ENCODE data around the gene CADM1. TPM values are rescaled to one million over a fixed set of nuclear protein-coding genes. Genes with fewer than 3 reads are reported as not detected.

Gene CADM1
- total and polyA plus RNA-seq, 4 donors, result 13.0 to 40.6 (median 28.9) TPM

DNA sequence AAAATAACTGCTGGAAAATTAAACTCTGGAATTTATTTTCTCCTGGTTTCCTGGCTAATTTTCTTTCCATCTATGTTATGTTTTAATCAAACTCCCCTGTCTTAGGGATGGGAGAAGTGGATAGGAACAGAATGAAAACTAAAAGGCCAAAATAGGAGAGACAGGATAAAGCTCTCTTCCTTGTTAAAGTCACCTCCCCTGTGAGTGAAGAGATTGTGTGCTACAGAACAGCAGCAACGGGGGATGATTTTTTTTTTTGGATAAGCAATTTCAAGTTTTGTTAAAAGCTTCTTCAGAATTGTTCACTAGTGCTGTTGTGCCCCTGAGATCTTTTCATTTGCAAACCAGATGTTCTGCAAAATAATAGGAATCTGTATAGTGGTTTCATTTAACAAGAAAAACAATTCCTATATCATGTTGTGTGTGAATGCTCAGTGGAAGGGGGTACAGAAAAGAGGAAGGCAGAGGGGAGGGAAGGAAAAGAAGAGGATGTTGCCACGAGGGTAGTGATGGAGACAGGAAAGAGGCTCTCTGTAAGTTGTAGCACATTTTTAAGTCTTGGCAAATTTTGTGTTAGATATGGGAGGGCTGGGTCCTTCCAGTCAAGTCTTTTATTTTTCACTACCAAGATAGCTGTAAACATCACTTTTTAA is 301.2 kb downstream of the CADM1 start:
- H3K9me3 ChIP-seq (ENCODE audit: control insufficient read depth in 4 of 4, low read length in 3 of 4), result no peaks in the 10 kb centered on the region
- TF ChIP-seq NR2F2 (IDR thresholded peaks at IDR 0.05), result no peak
- no peak for TF ChIP-seq HNF4A (conservative IDR thresholded peaks at IDR 0.05)
- no peak for TF ChIP-seq GABPA (IDR thresholded peaks at IDR 0.05 in 1 of 2, conservative IDR thresholded peaks at IDR 0.05 in 1 of 2)
- no peak for TF ChIP-seq TAF1 (conservative IDR thresholded peaks at IDR 0.05)
- no peak for TF ChIP-seq FOXA1 (IDR thresholded peaks at IDR 0.05)
- TF ChIP-seq FOXA2 (IDR thresholded peaks at IDR 0.05), result no peak
- no peak for TF ChIP-seq EGR1 (IDR thresholded peaks at IDR 0.05; ENCODE audit: low read depth in 2 of 2)
- TF ChIP-seq RXRA (IDR thresholded peaks at IDR 0.05), result no peak
- TF ChIP-seq, protein P1, sequence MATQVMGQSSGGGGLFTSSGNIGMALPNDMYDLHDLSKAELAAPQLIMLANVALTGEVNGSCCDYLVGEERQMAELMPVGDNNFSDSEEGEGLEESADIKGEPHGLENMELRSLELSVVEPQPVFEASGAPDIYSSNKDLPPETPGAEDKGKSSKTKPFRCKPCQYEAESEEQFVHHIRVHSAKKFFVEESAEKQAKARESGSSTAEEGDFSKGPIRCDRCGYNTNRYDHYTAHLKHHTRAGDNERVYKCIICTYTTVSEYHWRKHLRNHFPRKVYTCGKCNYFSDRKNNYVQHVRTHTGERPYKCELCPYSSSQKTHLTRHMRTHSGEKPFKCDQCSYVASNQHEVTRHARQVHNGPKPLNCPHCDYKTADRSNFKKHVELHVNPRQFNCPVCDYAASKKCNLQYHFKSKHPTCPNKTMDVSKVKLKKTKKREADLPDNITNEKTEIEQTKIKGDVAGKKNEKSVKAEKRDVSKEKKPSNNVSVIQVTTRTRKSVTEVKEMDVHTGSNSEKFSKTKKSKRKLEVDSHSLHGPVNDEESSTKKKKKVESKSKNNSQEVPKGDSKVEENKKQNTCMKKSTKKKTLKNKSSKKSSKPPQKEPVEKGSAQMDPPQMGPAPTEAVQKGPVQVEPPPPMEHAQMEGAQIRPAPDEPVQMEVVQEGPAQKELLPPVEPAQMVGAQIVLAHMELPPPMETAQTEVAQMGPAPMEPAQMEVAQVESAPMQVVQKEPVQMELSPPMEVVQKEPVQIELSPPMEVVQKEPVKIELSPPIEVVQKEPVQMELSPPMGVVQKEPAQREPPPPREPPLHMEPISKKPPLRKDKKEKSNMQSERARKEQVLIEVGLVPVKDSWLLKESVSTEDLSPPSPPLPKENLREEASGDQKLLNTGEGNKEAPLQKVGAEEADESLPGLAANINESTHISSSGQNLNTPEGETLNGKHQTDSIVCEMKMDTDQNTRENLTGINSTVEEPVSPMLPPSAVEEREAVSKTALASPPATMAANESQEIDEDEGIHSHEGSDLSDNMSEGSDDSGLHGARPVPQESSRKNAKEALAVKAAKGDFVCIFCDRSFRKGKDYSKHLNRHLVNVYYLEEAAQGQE (IDR thresholded peaks at IDR 0.05), result no peak
- no peak for TF ChIP-seq HNF4G (IDR thresholded peaks at IDR 0.05)
- no peak for TF ChIP-seq SP1 (IDR thresholded peaks at IDR 0.05)
- no peak for TF ChIP-seq JUND (IDR thresholded peaks at IDR 0.05)
- TF ChIP-seq, protein P2, sequence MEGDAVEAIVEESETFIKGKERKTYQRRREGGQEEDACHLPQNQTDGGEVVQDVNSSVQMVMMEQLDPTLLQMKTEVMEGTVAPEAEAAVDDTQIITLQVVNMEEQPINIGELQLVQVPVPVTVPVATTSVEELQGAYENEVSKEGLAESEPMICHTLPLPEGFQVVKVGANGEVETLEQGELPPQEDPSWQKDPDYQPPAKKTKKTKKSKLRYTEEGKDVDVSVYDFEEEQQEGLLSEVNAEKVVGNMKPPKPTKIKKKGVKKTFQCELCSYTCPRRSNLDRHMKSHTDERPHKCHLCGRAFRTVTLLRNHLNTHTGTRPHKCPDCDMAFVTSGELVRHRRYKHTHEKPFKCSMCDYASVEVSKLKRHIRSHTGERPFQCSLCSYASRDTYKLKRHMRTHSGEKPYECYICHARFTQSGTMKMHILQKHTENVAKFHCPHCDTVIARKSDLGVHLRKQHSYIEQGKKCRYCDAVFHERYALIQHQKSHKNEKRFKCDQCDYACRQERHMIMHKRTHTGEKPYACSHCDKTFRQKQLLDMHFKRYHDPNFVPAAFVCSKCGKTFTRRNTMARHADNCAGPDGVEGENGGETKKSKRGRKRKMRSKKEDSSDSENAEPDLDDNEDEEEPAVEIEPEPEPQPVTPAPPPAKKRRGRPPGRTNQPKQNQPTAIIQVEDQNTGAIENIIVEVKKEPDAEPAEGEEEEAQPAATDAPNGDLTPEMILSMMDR (IDR thresholded peaks at IDR 0.05; ENCODE audit: low read depth, low read length, missing input control), result no peak
- no peak for TF ChIP-seq YY1 (IDR thresholded peaks at IDR 0.05)
- TF ChIP-seq, protein P3, sequence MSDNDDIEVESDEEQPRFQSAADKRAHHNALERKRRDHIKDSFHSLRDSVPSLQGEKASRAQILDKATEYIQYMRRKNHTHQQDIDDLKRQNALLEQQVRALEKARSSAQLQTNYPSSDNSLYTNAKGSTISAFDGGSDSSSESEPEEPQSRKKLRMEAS (IDR thresholded peaks at IDR 0.05), result no peak
- TF ChIP-seq, protein P4, sequence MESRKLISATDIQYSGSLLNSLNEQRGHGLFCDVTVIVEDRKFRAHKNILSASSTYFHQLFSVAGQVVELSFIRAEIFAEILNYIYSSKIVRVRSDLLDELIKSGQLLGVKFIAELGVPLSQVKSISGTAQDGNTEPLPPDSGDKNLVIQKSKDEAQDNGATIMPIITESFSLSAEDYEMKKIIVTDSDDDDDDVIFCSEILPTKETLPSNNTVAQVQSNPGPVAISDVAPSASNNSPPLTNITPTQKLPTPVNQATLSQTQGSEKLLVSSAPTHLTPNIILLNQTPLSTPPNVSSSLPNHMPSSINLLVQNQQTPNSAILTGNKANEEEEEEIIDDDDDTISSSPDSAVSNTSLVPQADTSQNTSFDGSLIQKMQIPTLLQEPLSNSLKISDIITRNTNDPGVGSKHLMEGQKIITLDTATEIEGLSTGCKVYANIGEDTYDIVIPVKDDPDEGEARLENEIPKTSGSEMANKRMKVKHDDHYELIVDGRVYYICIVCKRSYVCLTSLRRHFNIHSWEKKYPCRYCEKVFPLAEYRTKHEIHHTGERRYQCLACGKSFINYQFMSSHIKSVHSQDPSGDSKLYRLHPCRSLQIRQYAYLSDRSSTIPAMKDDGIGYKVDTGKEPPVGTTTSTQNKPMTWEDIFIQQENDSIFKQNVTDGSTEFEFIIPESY (IDR thresholded peaks at IDR 0.05), result no peak
- TF ChIP-seq, protein P5, sequence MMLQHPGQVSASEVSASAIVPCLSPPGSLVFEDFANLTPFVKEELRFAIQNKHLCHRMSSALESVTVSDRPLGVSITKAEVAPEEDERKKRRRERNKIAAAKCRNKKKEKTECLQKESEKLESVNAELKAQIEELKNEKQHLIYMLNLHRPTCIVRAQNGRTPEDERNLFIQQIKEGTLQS (IDR thresholded peaks at IDR 0.05), result no peak
- TF ChIP-seq RAD21 (IDR thresholded peaks at IDR 0.05), result no peak
- DNase-seq (ENCODE audit: low spot score), result no peak
- H3K9ac ChIP-seq (ENCODE audit: low read depth in 1 of 2, low read length in 2 of 2), result no peak overlapping the region
- 61% methylated on average over 2 of the region's 2 CpGs for WGBS
- H3K36me3 ChIP-seq (ENCODE audit: control insufficient read depth in 4 of 4, insufficient read depth in 3 of 4, low read depth in 1 of 4, low read length in 3 of 4), result peaks cover 0 to 8% (median 4%) of the 10 kb centered on the region in 4 donors
- H3K4me3 ChIP-seq (ENCODE audit: low read depth in 1 of 3, low read length in 3 of 3), result no peak overlapping the region
- H3K27me3 ChIP-seq (ENCODE audit: control insufficient read depth in 4 of 4, insufficient read depth in 4 of 4, low read length in 3 of 4), result no peaks in the 10 kb centered on the region
- no peak overlapping the region for H3K27ac ChIP-seq (ENCODE audit: low read depth in 1 of 2, low read length in 2 of 2)
- H3K4me1 ChIP-seq (ENCODE audit: control insufficient read depth in 4 of 4, insufficient read depth in 4 of 4, low read length in 3 of 4), result no peaks in the 10 kb centered on the region

Measured in liver (tissue), 9 donors.